ENCODE results near the gene ADISSP.

ADISSP gene

GRCh38 chr20:3787324-3788014 lies 19.9 kb upstream of the ADISSP start:
- peaks cover 0 to 10% of the 10 kb centered on the region in 2 donors for H3K36me3 ChIP-seq (ENCODE audit: control insufficient read depth in 1 of 2, insufficient read depth in 2 of 2, low read length in 2 of 2)
- no peak overlapping the region for H3K27ac ChIP-seq (ENCODE audit: low read depth, low read length)
- H3K9me3 ChIP-seq (ENCODE audit: control insufficient read depth in 1 of 2, low read length in 2 of 2): no peaks in the 10 kb centered on the region
- peak overlapping the region; percentile 1 to 35 for H3K9ac ChIP-seq (ENCODE audit: low read depth in 1 of 2, low read length in 2 of 2)
- H3K4me3 ChIP-seq (ENCODE audit: low read depth in 1 of 2, low read length in 2 of 2): peak overlapping the region in 1 of 2 donors; percentile 55
- H3K4me1 ChIP-seq (ENCODE audit: control insufficient read depth in 1 of 2, insufficient read depth in 2 of 2, low read length in 2 of 2): peaks cover 40 to 45% of the 10 kb centered on the region in 2 donors
- H3K27me3 ChIP-seq (ENCODE audit: control insufficient read depth in 1 of 2, insufficient read depth in 2 of 2, low read length in 2 of 2): no peaks in the 10 kb centered on the region

- no peaks in the 10 kb centered on the region for H3K9me3 ChIP-seq (ENCODE audit: control insufficient read depth in 1 of 2, low read length in 2 of 2)
- peaks cover 40 to 45% of the 10 kb centered on the region in 2 donors for H3K4me1 ChIP-seq (ENCODE audit: control insufficient read depth in 1 of 2, insufficient read depth in 2 of 2, low read length in 2 of 2)
- peak within 1 kb of the TSS; percentile 81 for H3K27ac ChIP-seq (ENCODE audit: low read depth, low read length)
- no peaks in the 10 kb centered on the region for H3K27me3 ChIP-seq (ENCODE audit: control insufficient read depth in 1 of 2, insufficient read depth in 2 of 2, low read length in 2 of 2)
- H3K4me3 ChIP-seq (ENCODE audit: low read depth in 1 of 2, low read length in 2 of 2): peak within 1 kb of the TSS; percentile 70 to 91
- H3K9ac ChIP-seq (ENCODE audit: low read depth in 1 of 2, low read length in 2 of 2): peak within 1 kb of the TSS; percentile 70 to 87
- peaks cover 0 to 10% of the 10 kb centered on the region in 2 donors for H3K36me3 ChIP-seq (ENCODE audit: control insufficient read depth in 1 of 2, insufficient read depth in 2 of 2, low read length in 2 of 2)
Observed at GRCh38 chr20:3786665-3787323, 19.2 kb upstream of the ADISSP start, which contains the start of gene CENPB. Gene CENPB, minus strand, starts transcription at chr20:3786740. Its CDS starts 257 bp downstream, at chr20:3786483.

GRCh38 chr20:3786126-3786484 lies 18.6 kb upstream of the ADISSP start:
- H3K4me1 ChIP-seq (ENCODE audit: control insufficient read depth in 1 of 2, insufficient read depth in 2 of 2, low read length in 2 of 2): peaks cover 42 to 46% of the 10 kb centered on the region in 2 donors
- H3K27me3 ChIP-seq (ENCODE audit: control insufficient read depth in 1 of 2, insufficient read depth in 2 of 2, low read length in 2 of 2): no peaks in the 10 kb centered on the region
- H3K9ac ChIP-seq (ENCODE audit: low read depth in 1 of 2, low read length in 2 of 2): peak overlapping the region; percentile 70 to 87
- peak overlapping the region; percentile 70 to 91 for H3K4me3 ChIP-seq (ENCODE audit: low read depth in 1 of 2, low read length in 2 of 2)
- H3K9me3 ChIP-seq (ENCODE audit: control insufficient read depth in 1 of 2, low read length in 2 of 2): no peaks in the 10 kb centered on the region
- H3K27ac ChIP-seq (ENCODE audit: low read depth, low read length): peak overlapping the region; percentile 81
- peaks cover 0 to 10% of the 10 kb centered on the region in 2 donors for H3K36me3 ChIP-seq (ENCODE audit: control insufficient read depth in 1 of 2, insufficient read depth in 2 of 2, low read length in 2 of 2)

GRCh38 chr20:3785240-3786125 lies 17.9 kb upstream of the ADISSP start:
- peak overlapping the region; percentile 81 for H3K27ac ChIP-seq (ENCODE audit: low read depth, low read length)
- H3K4me1 ChIP-seq (ENCODE audit: control insufficient read depth in 1 of 2, insufficient read depth in 2 of 2, low read length in 2 of 2): peaks cover 47 to 52% of the 10 kb centered on the region in 2 donors
- peaks cover 0 to 10% of the 10 kb centered on the region in 2 donors for H3K36me3 ChIP-seq (ENCODE audit: control insufficient read depth in 1 of 2, insufficient read depth in 2 of 2, low read length in 2 of 2)
- peak overlapping the region; percentile 70 to 87 for H3K9ac ChIP-seq (ENCODE audit: low read depth in 1 of 2, low read length in 2 of 2)
- no peaks in the 10 kb centered on the region for H3K9me3 ChIP-seq (ENCODE audit: control insufficient read depth in 1 of 2, low read length in 2 of 2)
- H3K27me3 ChIP-seq (ENCODE audit: control insufficient read depth in 1 of 2, insufficient read depth in 2 of 2, low read length in 2 of 2): no peaks in the 10 kb centered on the region
- peak overlapping the region; percentile 70 to 91 for H3K4me3 ChIP-seq (ENCODE audit: low read depth in 1 of 2, low read length in 2 of 2)

GRCh38 chr20:3784863-3785239 lies 17.3 kb upstream of the ADISSP start:
- Histone ChIP-seq H3K4me1 (ENCODE audit: control insufficient read depth in 1 of 2, insufficient read depth in 2 of 2, low read length in 2 of 2) (peaks cover 47 to 52% of the 10 kb centered on the region in 2 donors), H3K9me3 (ENCODE audit: control insufficient read depth in 1 of 2, low read length in 2 of 2) (no peaks in the 10 kb centered on the region), H3K9ac (ENCODE audit: low read depth in 1 of 2, low read length in 2 of 2) (peak overlapping the region; percentile 70 to 87), H3K27ac (ENCODE audit: low read depth, low read length) (no peak overlapping the region), H3K36me3 (ENCODE audit: control insufficient read depth in 1 of 2, insufficient read depth in 2 of 2, low read length in 2 of 2) (peaks cover 0 to 10% of the 10 kb centered on the region in 2 donors), H3K4me3 (ENCODE audit: low read depth in 1 of 2, low read length in 2 of 2) (peak overlapping the region; percentile 70 to 91), H3K27me3 (ENCODE audit: control insufficient read depth in 1 of 2, insufficient read depth in 2 of 2, low read length in 2 of 2) (no peaks in the 10 kb centered on the region)

GRCh38 chr20:3784216-3784853 lies 16.8 kb upstream of the ADISSP start:
- Histone ChIP-seq H3K4me3 (ENCODE audit: low read depth in 1 of 2, low read length in 2 of 2) (peak overlapping the region in 1 of 2 donors; percentile 91), H3K36me3 (ENCODE audit: control insufficient read depth in 1 of 2, insufficient read depth in 2 of 2, low read length in 2 of 2) (peaks cover 0 to 10% of the 10 kb centered on the region in 2 donors), H3K27ac (ENCODE audit: low read depth, low read length) (no peak overlapping the region), H3K9ac (ENCODE audit: low read depth in 1 of 2, low read length in 2 of 2) (peak overlapping the region; percentile 38 to 70), H3K4me1 (ENCODE audit: control insufficient read depth in 1 of 2, insufficient read depth in 2 of 2, low read length in 2 of 2) (peaks cover 47 to 52% of the 10 kb centered on the region in 2 donors), H3K9me3 (ENCODE audit: control insufficient read depth in 1 of 2, low read length in 2 of 2) (no peaks in the 10 kb centered on the region), H3K27me3 (ENCODE audit: control insufficient read depth in 1 of 2, insufficient read depth in 2 of 2, low read length in 2 of 2) (peaks cover 0 to 4% of the 10 kb centered on the region in 2 donors)

- H3K9me3 ChIP-seq (ENCODE audit: control insufficient read depth in 1 of 2, low read length in 2 of 2): no peaks in the 10 kb centered on the region
- peaks cover 0 to 11% of the 10 kb centered on the region in 2 donors for H3K27me3 ChIP-seq (ENCODE audit: control insufficient read depth in 1 of 2, insufficient read depth in 2 of 2, low read length in 2 of 2)
- H3K9ac ChIP-seq (ENCODE audit: low read depth in 1 of 2, low read length in 2 of 2): no peak overlapping the region
- peaks cover 41 to 47% of the 10 kb centered on the region in 2 donors for H3K4me1 ChIP-seq (ENCODE audit: control insufficient read depth in 1 of 2, insufficient read depth in 2 of 2, low read length in 2 of 2)
- H3K4me3 ChIP-seq (ENCODE audit: low read depth in 1 of 2, low read length in 2 of 2): no peak overlapping the region
- H3K27ac ChIP-seq (ENCODE audit: low read depth, low read length): no peak overlapping the region
- H3K36me3 ChIP-seq (ENCODE audit: control insufficient read depth in 1 of 2, insufficient read depth in 2 of 2, low read length in 2 of 2): peaks cover 0 to 10% of the 10 kb centered on the region in 2 donors
Observed at GRCh38 chr20:3783511-3784195, 16.1 kb upstream of the ADISSP start.

GRCh38 chr20:3783068-3783489 lies 15.5 kb upstream of the ADISSP start:
- no peaks in the 10 kb centered on the region for H3K9me3 ChIP-seq (ENCODE audit: control insufficient read depth in 1 of 2, low read length in 2 of 2)
- H3K9ac ChIP-seq (ENCODE audit: low read depth in 1 of 2, low read length in 2 of 2): no peak overlapping the region
- H3K4me3 ChIP-seq (ENCODE audit: low read depth in 1 of 2, low read length in 2 of 2): no peak overlapping the region
- H3K27ac ChIP-seq (ENCODE audit: low read depth, low read length): no peak overlapping the region
- peaks cover 0 to 17% of the 10 kb centered on the region in 2 donors for H3K27me3 ChIP-seq (ENCODE audit: control insufficient read depth in 1 of 2, insufficient read depth in 2 of 2, low read length in 2 of 2)
- peaks cover 0 to 10% of the 10 kb centered on the region in 2 donors for H3K36me3 ChIP-seq (ENCODE audit: control insufficient read depth in 1 of 2, insufficient read depth in 2 of 2, low read length in 2 of 2)
- peaks cover 42 to 46% of the 10 kb centered on the region in 2 donors for H3K4me1 ChIP-seq (ENCODE audit: control insufficient read depth in 1 of 2, insufficient read depth in 2 of 2, low read length in 2 of 2)

- H3K4me1 ChIP-seq (ENCODE audit: control insufficient read depth in 1 of 2, insufficient read depth in 2 of 2, low read length in 2 of 2): peaks cover 39 to 49% of the 10 kb centered on the region in 2 donors
- H3K27me3 ChIP-seq (ENCODE audit: control insufficient read depth in 1 of 2, insufficient read depth in 2 of 2, low read length in 2 of 2): peaks cover 0 to 18% of the 10 kb centered on the region in 2 donors
- H3K9me3 ChIP-seq (ENCODE audit: control insufficient read depth in 1 of 2, low read length in 2 of 2): no peaks in the 10 kb centered on the region
- no peak overlapping the region for H3K9ac ChIP-seq (ENCODE audit: low read depth in 1 of 2, low read length in 2 of 2)
- peaks cover 0 to 10% of the 10 kb centered on the region in 2 donors for H3K36me3 ChIP-seq (ENCODE audit: control insufficient read depth in 1 of 2, insufficient read depth in 2 of 2, low read length in 2 of 2)
- no peak overlapping the region for H3K4me3 ChIP-seq (ENCODE audit: low read depth in 1 of 2, low read length in 2 of 2)
- H3K27ac ChIP-seq (ENCODE audit: low read depth, low read length): no peak overlapping the region
Observed at GRCh38 chr20:3782597-3782996, 15.0 kb upstream of the ADISSP start.

All from duodenal mucosa (tissue), 2 donors.